CD14-positive monocyte (primary cell): ENCODE data around the gene FNDC3A. TPM values are rescaled to one million over a fixed set of nuclear protein-coding genes. Genes with fewer than 3 reads are reported as not detected.

Experiments
- DNase-seq, 3 donors: peaks; one replicate each; pipeline ENCODE4 v3.0.0-alpha.2; 2011 to 2022
- H2AFZ ChIP-seq: 2 replicates; pipeline ENCODE4 v1.6.0; 2012; ENCODE audit warnings: mild to moderate bottlenecking, low read depth, low read length, inconsistent platforms; ENCODE audit not compliant: insufficient read depth, poor library complexity, severe bottlenecking
- H3K27ac ChIP-seq, 2 donors: 1 replicate in 1 of 2; 2 replicates in 1 of 2; pipeline ENCODE4 v1.5.1; 2012 to 2013; ENCODE audit warnings: low read length in 2 of 2, control low read depth in 1 of 2, inconsistent platforms in 1 of 2, low read depth in 1 of 2, mild to moderate bottlenecking in 1 of 2
- H3K27me3 ChIP-seq, 2 donors: one replicate each; pipeline versions ENCODE4 v1.6.0 to v1.6.1; 2011 to 2013; ENCODE audit warnings: low read length in 2 of 2; ENCODE audit not compliant: control insufficient read depth in 2 of 2, insufficient read depth in 2 of 2
- H3K36me3 ChIP-seq, 2 donors: replicated peaks in 1 of 2; 1 replicate in 1 of 2; 2 replicates in 1 of 2; pipeline versions ENCODE4 v1.5.1 to v1.6.1; 2012 to 2013; ENCODE audit warnings: low read length in 2 of 2, control low read depth in 1 of 2, inconsistent platforms in 1 of 2, mild to moderate bottlenecking in 1 of 2; ENCODE audit not compliant: insufficient read depth in 2 of 2, control insufficient read depth in 1 of 2
- H3K4me1 ChIP-seq, 2 donors: 1 replicate in 1 of 2; 2 replicates in 1 of 2; pipeline versions ENCODE4 v1.5.1 to v1.6.1; 2012 to 2013; ENCODE audit warnings: low read length in 2 of 2, control low read depth in 1 of 2, inconsistent platforms in 1 of 2, mild to moderate bottlenecking in 1 of 2, moderate library complexity in 1 of 2; ENCODE audit not compliant: insufficient read depth in 2 of 2, control insufficient read depth in 1 of 2
- H3K4me2 ChIP-seq: replicated peaks from 2 replicates; pipeline ENCODE3; 2012; ENCODE audit warnings: low read length, moderate library complexity, mild to moderate bottlenecking; ENCODE audit not compliant: poor library complexity, severe bottlenecking; ENCODE audit errors: extremely low read depth
- H3K4me3 ChIP-seq, 3 experiments: fragments of 200-600 bp in 1 of 3; sonication (generic) in 1 of 3; replicated peaks in 1 of 3; 1 replicate in 2 of 3; 2 replicates in 1 of 3; pipeline ENCODE4 v1.5.1; 2011 to 2013; ENCODE audit warnings: low read length in 3 of 3, mild to moderate bottlenecking in 3 of 3, control low read depth in 2 of 3, low read depth in 2 of 3, inconsistent platforms in 1 of 3, moderate library complexity in 1 of 3
- H3K79me2 ChIP-seq: 2 replicates; pipeline ENCODE4 v1.6.0; 2012; ENCODE audit warnings: mild to moderate bottlenecking, control low read depth, inconsistent platforms, low read length, moderate library complexity; ENCODE audit not compliant: insufficient read depth
- H3K9ac ChIP-seq: 2 replicates; pipeline ENCODE4 v1.6.0; 2017; ENCODE audit warnings: low read length, mild to moderate bottlenecking; ENCODE audit not compliant: insufficient read depth, poor library complexity, severe bottlenecking
- H3K9me3 ChIP-seq, 2 donors: replicated peaks in 1 of 2; 1 replicate in 1 of 2; 2 replicates in 1 of 2; pipeline versions ENCODE4 v1.5.1 to v1.6.1; 2012 to 2013; ENCODE audit warnings: low read length in 2 of 2, control low read depth in 1 of 2; ENCODE audit not compliant: control insufficient read depth in 1 of 2, insufficient read depth in 1 of 2
- H4K20me1 ChIP-seq: 2 replicates; pipeline ENCODE4 v1.6.0; 2012; ENCODE audit warnings: mild to moderate bottlenecking, low read length, control low read depth, moderate library complexity; ENCODE audit not compliant: insufficient read depth
- H3K27ac Mint-ChIP-seq, 7 donors: one replicate each; pipeline ENCODE4 v1.8.0; 2020; ENCODE audit warnings: mild to moderate bottlenecking in 7 of 7, mixed read lengths in 7 of 7, moderate library complexity in 6 of 7, inconsistent platforms in 2 of 7
- H3K27me3 Mint-ChIP-seq, 3 donors: one replicate each; pipeline ENCODE4 v1.8.0; 2021 to 2022; ENCODE audit warnings: low read depth in 3 of 3, mild to moderate bottlenecking in 3 of 3, mixed read lengths in 3 of 3, moderate library complexity in 3 of 3, inconsistent platforms in 1 of 3
- H3K36me3 Mint-ChIP-seq, 2 donors: one replicate each; pipeline ENCODE4 v1.8.0; 2020; ENCODE audit warnings: mixed read lengths in 2 of 2, inconsistent platforms in 1 of 2, mild to moderate bottlenecking in 1 of 2
- H3K4me1 Mint-ChIP-seq: one replicate; pipeline ENCODE4 v1.8.0; 2020; ENCODE audit warnings: mild to moderate bottlenecking, mixed read lengths
- H3K4me3 Mint-ChIP-seq, 2 donors: one replicate each; pipeline ENCODE4 v1.8.0; 2020; ENCODE audit warnings: mild to moderate bottlenecking in 2 of 2, mixed read lengths in 2 of 2, moderate library complexity in 1 of 2
- H3K9me3 Mint-ChIP-seq, 7 donors: one replicate each; pipeline ENCODE4 v1.8.0; 2020 to 2022; ENCODE audit warnings: mixed read lengths in 7 of 7, mild to moderate bottlenecking in 6 of 7, moderate library complexity in 6 of 7, inconsistent platforms in 2 of 7
- WGBS: methylation state at CpG from one replicate; pipeline ENCODE4 v1.1.5; 2013; ENCODE audit warnings: missing lambda C conversion rate; ENCODE audit not compliant: insufficient coverage; 5-methylcytosine and 5-hydroxymethylcytosine counted together
- intact Hi-C, 2 donors: fragments of 100-400 bp; cut with micrococcal nuclease; formaldehyde crosslinking; loops; one replicate each; pipeline versions ENCODE4 v1.15.0 to v1.15.1; 2023
- polyA plus RNA-seq, 3 donors: library from polyadenylated mRNA; depleted of rRNA in 1 of 3; unstranded in 2 of 3; stranded (reverse) in 1 of 3; fragments of 300-500 nt in 2 of 3; fragments of >200 nt in 1 of 3; fragmentation: Illumina TruSeq in 2 of 3; gene quantifications; 1 replicate in 2 of 3; 2 replicates in 1 of 3; pipeline ENCODE4 v1.2.3, GENCODE V29; 2012 to 2021
- TF ChIP-seq, protein P1 (sequence below): fragments of 200-600 bp; IDR thresholded peaks from one replicate; pipeline ENCODE4 v1.8.0; 2022; ENCODE audit warnings: antibody characterized with exemption, mild to moderate bottlenecking

FNDC3A gene
- polyA plus RNA-seq, 3 donors: 8.3 to 27.0 (median 12.0) TPM

DNA sequence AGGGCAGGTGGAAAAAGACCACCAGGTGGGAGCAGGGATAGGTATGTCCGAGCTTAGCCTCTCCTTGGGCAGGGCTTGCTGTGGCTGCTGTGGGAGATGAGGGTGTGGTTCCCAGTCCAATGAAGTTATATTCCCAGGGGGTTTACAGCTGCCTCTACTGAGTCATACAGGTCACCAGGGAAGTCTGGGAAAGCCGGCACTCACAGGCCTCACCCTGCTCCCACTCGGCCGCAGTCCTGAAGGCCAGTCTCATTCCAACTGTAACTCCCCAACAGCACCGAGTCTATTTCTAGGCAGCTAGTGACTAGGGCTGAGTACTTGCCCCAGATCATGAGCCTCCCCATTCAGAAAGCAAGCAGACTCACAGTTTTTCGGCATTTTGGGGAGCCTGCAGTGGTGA, 77.1 kb downstream of the FNDC3A start:
- intact Hi-C loops: no loop called here
- no peak overlapping the region for H3K4me3 ChIP-seq
- no peaks in the 10 kb centered on the region for H3K27me3 ChIP-seq
- H3K4me1 ChIP-seq: no peaks in the 10 kb centered on the region
- H4K20me1 ChIP-seq: peaks cover 15% of the 10 kb centered on the region
- Mint-ChIP-seq H3K27me3 (peaks cover 0 to 2% (median 0%) of the 10 kb centered on the region in 3 donors), H3K27ac (no peak overlapping the region), H3K4me3 (no peak overlapping the region), H3K4me1 (peaks cover 2% of the 10 kb centered on the region), H3K9me3 (peaks cover 3 to 16% (median 8%) of the 10 kb centered on the region in 7 donors), H3K36me3 (peaks cover 18 to 39% of the 10 kb centered on the region in 2 donors)
- H2AFZ ChIP-seq: no peak overlapping the region
- H3K4me2 ChIP-seq: no peak overlapping the region
- H3K36me3 ChIP-seq: no peaks in the 10 kb centered on the region
- TF ChIP-seq, protein P1, sequence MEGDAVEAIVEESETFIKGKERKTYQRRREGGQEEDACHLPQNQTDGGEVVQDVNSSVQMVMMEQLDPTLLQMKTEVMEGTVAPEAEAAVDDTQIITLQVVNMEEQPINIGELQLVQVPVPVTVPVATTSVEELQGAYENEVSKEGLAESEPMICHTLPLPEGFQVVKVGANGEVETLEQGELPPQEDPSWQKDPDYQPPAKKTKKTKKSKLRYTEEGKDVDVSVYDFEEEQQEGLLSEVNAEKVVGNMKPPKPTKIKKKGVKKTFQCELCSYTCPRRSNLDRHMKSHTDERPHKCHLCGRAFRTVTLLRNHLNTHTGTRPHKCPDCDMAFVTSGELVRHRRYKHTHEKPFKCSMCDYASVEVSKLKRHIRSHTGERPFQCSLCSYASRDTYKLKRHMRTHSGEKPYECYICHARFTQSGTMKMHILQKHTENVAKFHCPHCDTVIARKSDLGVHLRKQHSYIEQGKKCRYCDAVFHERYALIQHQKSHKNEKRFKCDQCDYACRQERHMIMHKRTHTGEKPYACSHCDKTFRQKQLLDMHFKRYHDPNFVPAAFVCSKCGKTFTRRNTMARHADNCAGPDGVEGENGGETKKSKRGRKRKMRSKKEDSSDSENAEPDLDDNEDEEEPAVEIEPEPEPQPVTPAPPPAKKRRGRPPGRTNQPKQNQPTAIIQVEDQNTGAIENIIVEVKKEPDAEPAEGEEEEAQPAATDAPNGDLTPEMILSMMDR: no peak
- H3K9ac ChIP-seq: no peak overlapping the region
- no peaks in the 10 kb centered on the region for H3K9me3 ChIP-seq
- H3K27ac ChIP-seq: no peak overlapping the region
- H3K79me2 ChIP-seq: peaks cover 28% of the 10 kb centered on the region
- no peak for DNase-seq
- WGBS: 100% methylated on average over 4 of the region's 6 CpGs

DNA sequence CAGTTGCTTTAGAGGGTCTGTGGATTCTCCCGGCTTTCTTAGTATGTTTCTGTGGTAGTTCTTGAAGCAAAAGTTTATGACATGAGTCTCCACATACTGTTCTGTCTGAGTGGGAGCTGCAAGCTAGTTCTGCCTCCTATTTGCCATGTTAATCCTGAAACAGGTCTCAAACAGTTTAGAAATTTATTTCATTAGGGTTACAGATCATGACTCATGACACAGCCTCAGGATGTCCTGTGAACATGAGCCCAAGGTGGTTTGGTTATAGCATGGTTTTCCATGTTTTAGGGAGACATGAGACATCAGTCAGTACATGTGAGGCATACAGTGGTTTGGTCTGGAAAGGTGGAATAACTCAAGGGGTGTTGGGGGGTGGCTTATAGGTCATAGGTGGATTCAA, 77.5 kb downstream of the FNDC3A start:
- intact Hi-C loops: no loop called here
- DNase-seq: no peak
- no peak overlapping the region for H3K4me3 ChIP-seq
- TF ChIP-seq, protein P1: no peak
- no peaks in the 10 kb centered on the region for H3K9me3 ChIP-seq
- H3K4me1 Mint-ChIP-seq: peaks cover 2% of the 10 kb centered on the region
- H3K36me3 ChIP-seq: peaks cover 0 to under 1% of the 10 kb centered on the region in 2 donors
- H3K27me3 ChIP-seq: no peaks in the 10 kb centered on the region
- no peaks in the 10 kb centered on the region for H3K4me1 ChIP-seq
- peaks cover 15% of the 10 kb centered on the region for H4K20me1 ChIP-seq
- peaks cover 3 to 16% (median 6%) of the 10 kb centered on the region in 7 donors for H3K9me3 Mint-ChIP-seq
- no peak overlapping the region for H2AFZ ChIP-seq
- H3K79me2 ChIP-seq: peaks cover 28% of the 10 kb centered on the region
- H3K36me3 Mint-ChIP-seq: peaks cover 22 to 43% of the 10 kb centered on the region in 2 donors
- H3K4me3 Mint-ChIP-seq: no peak overlapping the region
- peaks cover 0 to 2% (median 0%) of the 10 kb centered on the region in 3 donors for H3K27me3 Mint-ChIP-seq
- H3K27ac ChIP-seq: no peak overlapping the region
- peak overlapping the region in 2 of 7 donors; percentile 29 to 31 for H3K27ac Mint-ChIP-seq
- no peak overlapping the region for H3K4me2 ChIP-seq
- no peak overlapping the region for H3K9ac ChIP-seq
- WGBS: 100% methylated on average over 1 of the region's 1 CpG
